NCI-H82 treated with DMSO at 0.1 percent for 48 hours (cell line): ENCODE data around the gene MMADHC.
"Not testable (repeated sequence)": the region's sequence is repeated elsewhere in the genome, so short reads cannot be mapped to it uniquely, and the experiment has no call there.

ENCODE experiments used
- DNase-seq: peaks from one replicate; lab custom pipeline; 2025; ENCODE audit not compliant: unreplicated experiment; lab: John Stamatoyannopoulos, UW

MMADHC gene

DNA sequence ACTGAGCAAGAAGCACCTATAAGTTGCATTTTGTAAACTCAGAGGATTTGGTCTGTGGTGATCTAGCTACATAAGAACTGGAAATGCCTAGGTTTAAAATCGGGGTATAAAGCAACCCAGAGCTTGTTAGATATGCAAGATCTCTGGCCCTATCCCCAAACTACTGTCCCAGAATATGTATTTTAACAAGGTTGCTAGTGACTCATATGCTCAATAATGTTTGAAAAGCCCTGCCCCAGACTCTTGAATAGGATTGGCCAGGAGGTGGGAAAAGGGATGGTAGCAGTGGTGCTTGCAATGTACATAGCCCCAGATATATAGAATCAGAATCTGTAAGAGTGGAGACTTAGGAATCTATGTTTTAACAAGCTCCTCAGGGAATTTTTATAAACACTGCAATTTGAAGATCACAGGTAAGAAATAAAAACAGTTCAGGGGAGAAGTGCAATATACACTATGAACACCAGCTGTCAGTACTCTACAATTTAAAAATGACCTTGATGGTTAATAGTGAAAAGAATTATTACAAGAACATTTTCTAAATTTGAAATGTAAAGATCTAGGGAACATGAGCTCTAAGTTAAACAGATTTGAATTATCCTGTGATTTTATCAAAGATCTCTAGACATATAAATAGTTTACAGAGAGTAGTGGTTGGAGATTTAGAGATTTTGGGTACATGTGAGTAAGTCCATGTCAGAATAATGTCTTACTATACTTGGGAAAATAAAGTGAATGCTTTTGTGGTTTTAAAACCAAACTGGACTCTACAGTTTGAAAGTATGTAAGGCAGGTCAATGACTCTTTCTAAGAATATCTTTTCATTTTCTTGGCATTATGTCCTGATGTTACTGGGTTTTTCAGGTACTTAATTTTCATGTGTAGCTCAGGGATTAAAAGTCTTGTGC, 7.7 kb upstream of the MMADHC start:
- no peak for DNase-seq

DNA sequence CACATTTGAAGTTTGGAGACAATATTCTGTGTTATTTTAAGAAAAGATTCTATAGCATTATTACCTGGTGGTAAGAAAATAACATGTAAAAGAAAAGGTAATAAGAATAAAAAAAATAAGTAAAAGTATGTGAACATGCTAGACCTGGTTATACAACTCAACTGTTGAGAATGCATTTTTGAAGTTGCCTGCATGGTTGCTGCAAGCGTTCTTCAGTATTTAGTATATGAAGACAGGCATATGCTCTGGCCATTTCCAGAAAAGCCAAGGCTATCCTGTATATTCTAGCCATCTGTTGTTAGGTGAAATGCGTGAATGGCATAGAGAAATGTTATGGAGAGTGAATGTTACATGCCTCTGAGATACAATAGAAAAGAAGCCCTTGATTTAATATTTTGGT, 6.8 kb upstream of the MMADHC start:
- DNase-seq: no peak

DNA sequence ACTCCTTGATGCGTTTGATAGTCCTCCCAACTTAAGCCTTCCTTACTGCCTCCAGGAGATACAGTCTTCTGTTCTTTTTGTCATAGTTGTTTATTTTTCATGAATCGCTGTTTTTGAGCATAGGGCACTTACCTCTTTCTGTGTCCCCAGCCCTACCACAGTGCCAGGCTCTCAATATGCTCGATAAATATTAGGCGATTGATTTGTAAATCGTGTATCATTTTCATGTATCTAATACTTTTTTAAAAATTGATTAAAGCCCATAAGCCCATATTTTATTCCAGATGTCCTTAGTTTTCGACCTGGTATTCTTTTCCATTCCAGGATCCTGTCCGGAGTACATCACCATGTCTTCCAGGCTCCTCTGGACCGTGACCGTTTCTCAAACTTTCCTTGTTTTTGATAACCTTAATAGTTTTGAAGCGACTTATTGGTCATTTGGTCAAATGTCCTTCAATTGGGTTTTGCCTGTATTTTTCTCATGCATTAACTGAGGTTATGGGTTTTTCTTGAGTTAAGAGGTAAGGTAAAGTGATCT, 444 bp upstream of the MMADHC start:
- DNase-seq: no peak

GRCh38 chr2:149586898-149587219, 716 bp downstream of the MMADHC start:
- no peak for DNase-seq

GRCh38 chr2:149586063-149586462, 1.5 kb downstream of the MMADHC start:
- DNase-seq: no peak

DNA sequence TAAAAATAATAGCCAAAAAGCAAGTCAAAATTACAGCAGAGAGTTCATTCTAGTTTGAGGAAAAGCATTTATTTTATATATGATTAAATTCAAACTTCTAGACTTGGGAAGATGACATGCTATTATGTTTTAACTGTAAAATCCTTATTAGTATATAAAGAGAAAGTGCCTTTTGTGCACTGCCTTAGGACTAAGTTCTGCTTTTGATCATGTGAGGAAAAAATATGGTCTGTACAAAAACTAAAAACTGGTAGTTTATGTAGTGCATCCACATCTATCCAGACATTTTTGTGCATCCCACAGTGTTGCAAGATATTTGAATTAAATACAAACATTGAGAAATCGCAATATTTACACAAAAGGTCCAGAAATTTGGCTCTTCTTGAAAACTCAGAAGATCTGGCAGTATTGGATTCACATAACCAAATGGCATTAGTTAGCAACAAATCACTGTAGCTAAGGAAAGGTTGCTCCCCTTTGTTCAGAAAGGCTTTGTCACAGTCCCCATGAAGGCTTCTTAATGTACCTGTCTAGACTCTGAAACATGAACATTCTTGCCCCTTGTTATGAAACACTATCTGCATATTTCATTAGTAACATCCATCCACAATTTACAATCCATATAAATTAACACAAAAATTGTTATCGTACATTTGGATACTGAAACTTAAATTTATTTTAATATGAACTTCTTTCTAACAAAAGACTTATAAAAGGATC, 2.2 kb downstream of the MMADHC start:
- DNase-seq: no peak

GRCh38 chr2:149579972-149580882, 7.3 kb downstream of the MMADHC start:
- DNase-seq: no peak

- DNase-seq: no peak
Measured at GRCh38 chr2:149577269-149577668, 10.3 kb downstream of the MMADHC start.

DNA sequence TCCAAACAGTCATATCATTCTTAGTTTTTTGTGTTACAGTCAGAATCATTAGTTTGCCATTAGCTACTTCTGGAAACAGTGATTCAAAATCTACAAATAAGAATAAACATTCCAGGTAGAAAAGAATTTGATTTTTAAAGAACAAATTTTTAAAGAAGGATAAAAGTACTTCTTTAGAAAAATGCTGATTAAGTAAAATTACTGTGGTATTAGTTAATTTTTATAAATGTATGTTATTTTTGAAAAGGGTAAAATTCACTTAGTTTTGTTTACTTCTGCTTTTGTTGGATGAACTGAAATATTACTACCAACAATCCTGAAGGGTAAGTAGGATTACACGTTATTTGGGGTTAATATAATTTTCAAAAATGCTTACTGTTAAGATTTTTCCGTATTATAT, 11.8 kb downstream of the MMADHC start:
- DNase-seq: no peak

GRCh38 chr2:149575277-149575676, 12.3 kb downstream of the MMADHC start:
- no peak for DNase-seq

DNA sequence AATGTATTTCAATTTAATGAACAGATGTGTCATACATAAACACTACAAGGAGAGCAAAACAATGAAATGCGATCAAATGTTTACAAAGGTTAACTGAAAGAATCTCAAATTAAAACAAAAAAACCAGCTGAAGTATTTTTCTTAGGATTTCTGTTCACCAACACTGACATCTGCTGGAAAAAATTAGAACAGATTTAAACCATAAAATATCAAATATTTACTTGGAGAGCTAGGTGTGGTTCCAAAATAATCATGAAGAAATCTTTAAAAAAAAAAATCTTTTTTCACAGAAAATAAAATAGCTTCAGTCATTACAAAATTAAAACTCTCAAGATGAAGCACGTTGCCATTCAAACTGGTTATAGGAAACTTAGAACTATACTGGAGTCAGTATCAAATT, 13.8 kb downstream of the MMADHC start:
- DNase-seq: no peak

DNA sequence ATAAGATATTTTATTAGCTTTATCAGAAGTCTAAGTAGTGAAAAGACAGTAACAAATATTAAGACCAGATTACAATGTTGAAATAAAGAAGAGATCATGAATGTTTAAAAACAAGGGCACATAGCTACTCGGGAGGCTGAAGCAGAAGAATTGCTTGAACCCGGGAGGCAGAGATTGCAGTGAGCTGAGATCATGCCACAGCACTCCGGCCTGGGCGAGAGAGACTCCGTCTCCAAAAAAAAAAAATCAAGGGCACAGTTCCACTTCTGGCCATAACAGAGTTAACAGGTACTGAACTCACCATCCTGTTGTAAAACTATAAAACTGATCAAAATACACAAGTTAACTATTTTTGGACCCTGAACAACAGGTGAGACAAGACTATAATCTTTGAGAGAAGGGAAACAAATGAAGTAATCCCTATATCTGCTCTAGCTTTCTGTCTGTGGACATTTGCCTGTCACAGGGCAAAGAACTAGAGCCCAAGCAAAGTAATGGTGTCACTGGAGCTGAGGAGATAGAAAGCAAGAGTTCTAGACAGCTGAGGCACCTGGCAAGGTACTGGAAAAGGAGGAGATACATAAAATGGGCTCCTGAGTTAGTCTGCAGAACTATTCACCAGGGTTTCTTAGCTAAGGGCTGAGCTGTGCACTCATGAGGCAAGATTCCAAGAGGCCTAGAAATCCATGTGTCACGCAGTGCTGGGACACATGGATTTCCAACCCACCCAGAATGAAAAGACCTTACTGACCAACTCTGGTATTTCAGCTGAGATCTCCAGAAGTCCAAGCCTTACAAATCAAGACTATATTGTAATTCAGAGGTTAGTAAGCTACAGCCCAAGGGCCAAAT, 15.2 kb downstream of the MMADHC start:
- DNase-seq: no peak

- no peak for DNase-seq
Measured at GRCh38 chr2:149568138-149568537, 19.4 kb downstream of the MMADHC start.

DNA sequence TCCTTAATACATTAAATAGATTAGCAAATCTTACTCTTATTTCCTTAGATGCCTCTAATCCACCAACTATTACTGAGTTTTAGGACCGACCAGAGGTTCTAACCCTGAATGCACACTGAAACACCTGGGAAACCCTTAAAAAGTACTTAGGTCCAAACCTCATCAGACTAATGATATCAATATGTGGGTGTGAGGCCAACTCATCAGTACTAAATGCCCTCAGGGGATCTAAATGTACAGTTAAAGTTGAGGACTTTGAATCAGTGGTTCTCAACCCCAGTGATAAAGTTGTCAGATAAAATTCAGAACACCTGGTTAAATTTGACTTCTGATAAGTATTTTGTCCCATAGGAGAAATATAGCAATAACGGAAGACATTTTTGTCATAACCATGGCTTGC, 20.9 kb downstream of the MMADHC start:
- DNase-seq: no peak

DNA sequence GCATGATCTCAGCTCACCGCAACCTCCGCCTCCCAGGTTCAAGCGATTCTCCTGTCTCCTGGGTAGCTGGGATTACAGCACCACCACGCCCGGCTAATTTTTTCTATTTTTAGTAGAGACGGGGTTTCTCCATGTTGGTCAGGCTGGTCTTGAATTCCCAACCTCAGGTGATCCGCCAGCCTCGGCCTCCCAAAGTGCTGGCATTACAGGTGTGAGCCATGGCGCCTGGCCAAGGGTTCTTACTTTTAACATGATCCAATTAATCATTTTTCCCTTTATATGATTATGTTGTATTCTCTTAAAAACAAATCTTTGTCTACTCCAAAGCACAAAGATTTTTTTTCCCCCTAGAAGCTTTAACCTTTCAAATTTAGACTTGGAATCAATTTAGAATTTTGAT, 21.9 kb downstream of the MMADHC start:
- DNase-seq: not testable (repeated sequence)

DNA sequence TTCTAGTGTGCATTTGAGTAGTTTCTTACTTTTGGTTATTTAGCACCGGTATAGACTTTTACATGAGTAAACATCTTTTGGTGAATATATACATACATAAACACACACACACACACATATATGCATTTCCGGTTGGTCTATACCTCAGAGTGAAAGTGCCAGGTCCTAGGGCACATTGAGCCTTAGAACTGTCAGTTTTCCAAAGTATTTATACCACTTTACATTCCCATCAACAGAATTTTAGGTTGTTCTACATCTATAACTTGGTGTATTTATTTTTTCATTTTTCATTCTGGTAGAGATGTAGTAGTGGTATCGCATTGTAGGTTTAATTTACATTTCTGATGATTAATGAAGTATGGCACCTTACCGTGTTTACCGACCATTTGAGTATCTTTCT, 22.6 kb downstream of the MMADHC start:
- DNase-seq: no peak

- no peak for DNase-seq
Measured at GRCh38 chr2:149564097-149564496, 23.5 kb downstream of the MMADHC start.

- peak; percentile 41 for DNase-seq
Measured at GRCh38 chr2:149562324-149562723, 25.3 kb downstream of the MMADHC start.

DNA sequence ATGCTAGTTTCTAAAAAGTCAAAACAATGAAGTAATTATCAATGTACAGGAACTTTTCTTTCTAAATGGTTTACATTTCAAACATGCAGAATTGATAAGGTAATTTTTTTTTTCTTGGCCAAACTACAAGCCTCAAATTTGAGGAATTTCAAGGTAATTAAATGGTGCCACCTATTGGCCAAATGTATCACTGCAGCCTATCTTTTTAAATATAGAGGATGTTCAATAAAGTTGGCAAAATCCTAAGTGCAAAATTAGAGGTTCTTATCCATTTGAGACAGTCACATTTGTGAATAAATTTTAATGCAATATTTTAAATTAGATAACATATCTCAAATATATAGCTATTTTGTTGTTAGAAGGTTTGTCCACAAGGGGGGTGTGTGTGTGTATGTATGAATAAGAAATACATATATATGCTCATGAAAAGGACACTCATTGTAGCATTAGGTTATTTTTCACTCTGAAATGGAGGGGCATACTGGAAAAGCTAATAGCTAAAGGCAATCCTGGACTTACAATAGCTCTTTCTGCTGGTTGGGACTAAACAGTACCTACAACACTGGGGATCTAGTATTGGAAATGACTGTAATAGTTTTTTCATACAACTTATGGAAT, 26.2 kb downstream of the MMADHC start:
- DNase-seq: no peak
